ENCODE data around the gene ENTPD1. TPM values are rescaled to one million over a fixed set of nuclear protein-coding genes. Genes with fewer than 3 reads are reported as not detected.

ENTPD1 gene
- total RNA-seq, 1 experiment from 2014 or later: 0.37 TPM

GRCh38 chr10:95840681-95841080, 84.7 kb downstream of the ENTPD1 start:
- Histone ChIP-seq H3K4me1 (ENCODE audit: control insufficient read depth in 1 of 2, insufficient read depth in 2 of 2, low read length in 2 of 2) (no peaks in the 10 kb centered on the region), H3K4me2 (ENCODE audit: low read length) (no peak overlapping the region), H2AFZ (ENCODE audit: low read depth, low read length, poor library complexity, severe bottlenecking) (no peak overlapping the region), H3K9me3 (ENCODE audit: control insufficient read depth in 1 of 2, insufficient read depth in 1 of 2, low read depth in 1 of 2, low read length in 2 of 2) (no peaks in the 10 kb centered on the region), H4K20me1 (ENCODE audit: insufficient read depth) (no peaks in the 10 kb centered on the region), H3K27me3 (ENCODE audit: insufficient read depth, low read length) (0 out of 2 replicates have a peak, but pooled peaks cover 6% of the 10 kb centered on the region), H3K9me2 (ENCODE audit: insufficient read depth) (no peaks in the 10 kb centered on the region), H3K27ac (ENCODE audit: low read depth, low read length) (no peak overlapping the region), H3K36me3 (ENCODE audit: control insufficient read depth in 1 of 2, insufficient read depth in 2 of 2, low read length in 2 of 2) (no peaks in the 10 kb centered on the region), H3K9ac (ENCODE audit: low read length) (no peak overlapping the region), H3K79me2 (ENCODE audit: insufficient read depth, low read length) (no peaks in the 10 kb centered on the region), H3K4me3 (replicated peaks in 1 of 2; ENCODE audit: low read depth in 1 of 2, low read length in 2 of 2) (no peak overlapping the region)
- DNase-seq (ENCODE audit: low read depth, low spot score): no peak
- ChIA-PET RAD21 (ENCODE audit: low non-redundant PET in 1 of 2, low total read pairs in 2 of 2, uncharacterized antibody in 2 of 2, unreplicated experiment in 2 of 2) (interaction anchor here in 1 of 2 experiments (1.5 kb wide), 1 partner anchor 147 kb away, joined by 8 read pairs; the partner anchor contains the start of gene TCTN3), CTCF (interaction anchor here (1.2 to 7.3 kb wide), 4 partner anchors 146 to 466 kb away, joined by 3 to 105 read pairs (median 12); partner anchors contain the start of gene TCTN3), POLR2A (interaction anchor here (1.9 kb wide), 1 partner anchor 147 kb away, joined by 6 read pairs; the partner anchor contains the start of gene TCTN3)
- no peak for ATAC-seq
- no TSS peak for BruUV-seq (replicated peaks)
- no peak for TF ChIP-seq ZFX (IDR thresholded peaks at IDR 0.05)
- TF ChIP-seq MAX (IDR thresholded peaks at IDR 0.05): no peak
- TF ChIP-seq POLR2A (IDR thresholded peaks at IDR 0.05; ENCODE audit: borderline replicate concordance, extremely low read depth, insufficient read depth, insufficient read length): no peak
- TF ChIP-seq ZNF274 (IDR thresholded peaks at IDR 0.05; ENCODE audit: low read depth, low read length): no peak
- intact Hi-C loops (cut with micrococcal nuclease): loop anchor here (10.0 kb wide), 2 partner anchors 216 to 406 kb away; no protein-coding TSS in a partner anchor

- ChIA-PET CTCF (interaction anchor here (0.7 to 7.3 kb wide), 16 partner anchors 8 to 468 kb away, joined by 3 to 105 read pairs (median 4); partner anchors contain the start of gene TCTN3), RAD21 (ENCODE audit: low non-redundant PET in 1 of 2, low total read pairs in 2 of 2, uncharacterized antibody in 2 of 2, unreplicated experiment in 2 of 2) (interaction anchor here (1.1 to 1.5 kb wide), 3 partner anchors 148 to 467 kb away, joined by 3 to 8 read pairs (median 8); partner anchors contain the start of gene TCTN3 (in 2 of the 2)), POLR2A (interaction anchor here (1.9 kb wide), 1 partner anchor 148 kb away, joined by 6 read pairs; the partner anchor contains the start of gene TCTN3)
- H3K9me3 ChIP-seq (ENCODE audit: control insufficient read depth in 1 of 2, insufficient read depth in 1 of 2, low read depth in 1 of 2, low read length in 2 of 2): no peaks in the 10 kb centered on the region
- no peak overlapping the region for H3K9ac ChIP-seq (ENCODE audit: low read length)
- no peak for TF ChIP-seq FOSL1 (IDR thresholded peaks at IDR 0.05; ENCODE audit: low read depth)
- peak; percentile 52 to 89 (median 88) for TF ChIP-seq CTCF (IDR thresholded peaks at IDR 0.05 in 2 of 3, conservative IDR thresholded peaks at IDR 0.05 in 1 of 3; ENCODE audit: borderline replicate concordance in 1 of 3, insufficient read depth in 1 of 3, low read depth in 2 of 3, low read length in 2 of 3)
- TF ChIP-seq MAX (IDR thresholded peaks at IDR 0.05): no peak
- peak; percentile 78 for TF ChIP-seq RAD21 (IDR thresholded peaks at IDR 0.05; ENCODE audit: low read depth)
- TF ChIP-seq ZBTB33 (IDR thresholded peaks at IDR 0.05; ENCODE audit: extremely low read depth, insufficient replicate concordance, low read length): no peak
- TF ChIP-seq JUND (IDR thresholded peaks at IDR 0.05): no peak
- TF ChIP-seq CEBPB (IDR thresholded peaks at IDR 0.05; ENCODE audit: low read depth): peak; percentile 73
- TF ChIP-seq EZH2 (IDR thresholded peaks at IDR 0.05): no peak
- no peak for TF ChIP-seq CBX3 (IDR thresholded peaks at IDR 0.05; ENCODE audit: low read depth)
- H3K4me3 ChIP-seq (replicated peaks in 1 of 2; ENCODE audit: low read depth in 1 of 2, low read length in 2 of 2): no peak overlapping the region
- H3K27me3 ChIP-seq (ENCODE audit: insufficient read depth, low read length): 0 out of 2 replicates have a peak, but pooled peaks cover 6% of the 10 kb centered on the region
- no TSS peak for BruUV-seq (replicated peaks)
- H3K4me1 ChIP-seq (ENCODE audit: control insufficient read depth in 1 of 2, insufficient read depth in 2 of 2, low read length in 2 of 2): no peaks in the 10 kb centered on the region
- no peaks in the 10 kb centered on the region for H3K79me2 ChIP-seq (ENCODE audit: insufficient read depth, low read length)
- ATAC-seq (peak; percentile 80), DNase-seq (ENCODE audit: low read depth, low spot score) (peak; percentile 50)
- no peaks in the 10 kb centered on the region for H4K20me1 ChIP-seq (ENCODE audit: insufficient read depth)
- no peak overlapping the region for H3K27ac ChIP-seq (ENCODE audit: low read depth, low read length)
- H3K9me2 ChIP-seq (ENCODE audit: insufficient read depth): no peaks in the 10 kb centered on the region
- no peak overlapping the region for H3K4me2 ChIP-seq (ENCODE audit: low read length)
- intact Hi-C loops (cut with micrococcal nuclease): loop anchor here (1.0 to 10.0 kb wide), 4 partner anchors 148 to 468 kb away; no protein-coding TSS in a partner anchor
- no peaks in the 10 kb centered on the region for H3K36me3 ChIP-seq (ENCODE audit: control insufficient read depth in 1 of 2, insufficient read depth in 2 of 2, low read length in 2 of 2)
- no peak overlapping the region for H2AFZ ChIP-seq (ENCODE audit: low read depth, low read length, poor library complexity, severe bottlenecking)
Measured at GRCh38 chr10:95841661-95842498, 85.9 kb downstream of the ENTPD1 start.
